Measurements from ENCODE around the gene POMC.

- TF ChIP-seq GTF2F1 (IDR thresholded peaks at IDR 0.05; ENCODE audit: low read length) (no peak), HDAC6 (IDR thresholded peaks at IDR 0.05; ENCODE audit: low read depth, low read length) (no peak), POLR2AphosphoS5 (IDR thresholded peaks at IDR 0.05; ENCODE audit: low read depth, low read length) (no peak), ZNF367 (CRISPR knock-in tag; IDR thresholded peaks at IDR 0.05; ENCODE audit: borderline replicate concordance) (no peak), CTCF (CRISPR knock-in tag; IDR thresholded peaks at IDR 0.05) (no peak)
These were observed 18.7 kb downstream of the POMC start for GRCh38 chr2:25149646-25150045.

All from HepG2 (cell line).